H9 (cell line): ENCODE data around the gene RPS21. TPM values are rescaled to one million over a fixed set of nuclear protein-coding genes. Genes with fewer than 3 reads are reported as not detected.

ENCODE experiments used
- DNase-seq: peaks from one replicate; pipeline ENCODE4 v3.0.0-alpha.2; 2017
- H2AFZ ChIP-seq: one replicate; pipeline ENCODE4 v1.6.1; 2013; ENCODE audit warnings: mild to moderate bottlenecking, low read length, control low read depth, moderate library complexity
- H2AK5ac ChIP-seq: 2 replicates; pipeline ENCODE4 v1.6.1; 2013; ENCODE audit warnings: low read length, control low read depth, mixed read lengths; ENCODE audit not compliant: insufficient read length
- H2BK120ac ChIP-seq: one replicate; pipeline ENCODE4 v1.6.1; 2013; ENCODE audit warnings: low read depth, mild to moderate bottlenecking, low read length, control low read depth, inconsistent platforms; ENCODE audit not compliant: poor library complexity, severe bottlenecking
- H2BK12ac ChIP-seq: 2 replicates; pipeline ENCODE4 v1.6.1; 2013; ENCODE audit warnings: low read length, control low read depth, mixed read lengths, low read depth; ENCODE audit not compliant: insufficient read length
- H2BK15ac ChIP-seq: 2 replicates; pipeline ENCODE4 v1.6.1; 2013; ENCODE audit warnings: low read depth, low read length, control low read depth
- H2BK20ac ChIP-seq: one replicate; pipeline ENCODE4 v1.6.1; 2013; ENCODE audit warnings: low read depth, mild to moderate bottlenecking, low read length, control low read depth, inconsistent platforms; ENCODE audit not compliant: poor library complexity, severe bottlenecking
- H2BK5ac ChIP-seq: 2 replicates; pipeline ENCODE4 v1.6.1; 2013; ENCODE audit warnings: low read length, control low read depth, mixed read lengths; ENCODE audit not compliant: insufficient read length
- H3K14ac ChIP-seq: 2 replicates; pipeline ENCODE4 v1.6.1; 2013; ENCODE audit warnings: low read length, control low read depth; ENCODE audit not compliant: insufficient read depth
- H3K18ac ChIP-seq: 2 replicates; pipeline ENCODE4 v1.6.1; 2013; ENCODE audit warnings: low read depth, mild to moderate bottlenecking, mixed read lengths, low read length, control low read depth; ENCODE audit not compliant: insufficient read length
- H3K23ac ChIP-seq: 2 replicates; pipeline ENCODE4 v1.6.1; 2013; ENCODE audit warnings: low read length, control low read depth, mixed read lengths, low read depth; ENCODE audit not compliant: insufficient read length
- H3K23me2 ChIP-seq: 2 replicates; pipeline ENCODE4 v1.6.1; 2013; ENCODE audit warnings: low read depth, mild to moderate bottlenecking, mixed read lengths, low read length, control low read depth; ENCODE audit not compliant: insufficient read length, poor library complexity, severe bottlenecking
- H3K27ac ChIP-seq: 2 replicates; pipeline ENCODE4 v1.5.1; 2013; ENCODE audit warnings: low read length, control low read depth, mixed read lengths, low read depth; ENCODE audit not compliant: insufficient read length
- H3K27me3 ChIP-seq: 2 replicates; pipeline ENCODE4 v1.6.1; 2013; ENCODE audit warnings: low read length, control low read depth, inconsistent platforms; ENCODE audit not compliant: insufficient read depth
- H3K4ac ChIP-seq: 2 replicates; pipeline ENCODE4 v1.6.1; 2013; ENCODE audit warnings: low read depth, mild to moderate bottlenecking, control low read depth, inconsistent platforms, low read length, moderate library complexity
- H3K4me1 ChIP-seq: 2 replicates; pipeline ENCODE4 v1.6.1; 2013; ENCODE audit warnings: low read length, control low read depth, inconsistent platforms; ENCODE audit not compliant: insufficient read depth
- H3K4me2 ChIP-seq: 2 replicates; pipeline ENCODE4 v1.6.1; 2013; ENCODE audit warnings: low read length, control low read depth, mixed read lengths; ENCODE audit not compliant: insufficient read length, insufficient read depth
- H3K56ac ChIP-seq: 2 replicates; pipeline ENCODE4 v1.6.1; 2013; ENCODE audit warnings: low read depth, mild to moderate bottlenecking, mixed read lengths, low read length, control low read depth; ENCODE audit not compliant: insufficient read length
- H3K79me1 ChIP-seq: 2 replicates; pipeline ENCODE4 v1.6.1; 2013; ENCODE audit warnings: low read depth, mild to moderate bottlenecking, moderate library complexity, low read length, control low read depth, inconsistent platforms; ENCODE audit not compliant: insufficient read depth, poor library complexity, severe bottlenecking
- H3K79me2 ChIP-seq: 2 replicates; pipeline ENCODE4 v1.6.1; 2013; ENCODE audit warnings: low read length, control low read depth, inconsistent platforms; ENCODE audit not compliant: insufficient read depth
- H3K9ac ChIP-seq: 2 replicates; pipeline ENCODE4 v1.6.1; 2013; ENCODE audit warnings: low read length, control low read depth, mixed read lengths; ENCODE audit not compliant: insufficient read length; ENCODE audit errors: extremely low read depth
- H3K9me3 ChIP-seq: one replicate; pipeline ENCODE4 v1.6.1; 2013; ENCODE audit warnings: low read depth, low read length, inconsistent platforms; ENCODE audit not compliant: control insufficient read depth
- H3T11ph ChIP-seq: one replicate; pipeline ENCODE4 v1.6.1; 2013; ENCODE audit warnings: mild to moderate bottlenecking, low read length, control low read depth, inconsistent platforms
- H4K20me1 ChIP-seq: one replicate; pipeline ENCODE4 v1.6.1; 2013; ENCODE audit not compliant: control insufficient read depth, insufficient read length, insufficient read depth
- H4K5ac ChIP-seq: 2 replicates; pipeline ENCODE4 v1.6.1; 2013; ENCODE audit warnings: low read depth, mild to moderate bottlenecking, mixed read lengths, low read length, control low read depth; ENCODE audit not compliant: insufficient read length
- H4K8ac ChIP-seq: replicated peaks from 2 replicates; pipeline ENCODE4 v1.6.1; 2013; ENCODE audit warnings: low read length, control low read depth, mixed read lengths, low read depth; ENCODE audit not compliant: insufficient read length
- H4K91ac ChIP-seq: 2 replicates; pipeline ENCODE4 v1.6.1; 2013; ENCODE audit warnings: low read depth, mild to moderate bottlenecking, moderate library complexity, mixed read lengths, low read length, control low read depth; ENCODE audit not compliant: insufficient read length
- H3K27ac Mint-ChIP-seq, 3 experiments: 2 replicates in 2 of 3; 3 replicates in 1 of 3; pipeline ENCODE4 v1.8.0; 2020 to 2021; ENCODE audit warnings: mixed read lengths in 3 of 3, mild to moderate bottlenecking in 1 of 3, moderate library complexity in 1 of 3
- H3K27me3 Mint-ChIP-seq: 2 replicates; pipeline ENCODE4 v1.8.0; 2021; ENCODE audit warnings: low read depth, mild to moderate bottlenecking, moderate library complexity, mixed read lengths
- H3K36me3 Mint-ChIP-seq, 3 experiments: 2 replicates in 2 of 3; 3 replicates in 1 of 3; pipeline ENCODE4 v1.8.0; 2020 to 2021; ENCODE audit warnings: low read depth in 3 of 3, mixed read lengths in 3 of 3; ENCODE audit not compliant: insufficient read depth in 1 of 3
- H3K4me1 Mint-ChIP-seq, 2 experiments: 2 replicates each; pipeline ENCODE4 v1.8.0; 2020; ENCODE audit warnings: mixed read lengths in 2 of 2
- H3K4me3 Mint-ChIP-seq, 2 experiments: 2 replicates in 1 of 2; 3 replicates in 1 of 2; pipeline ENCODE4 v1.8.0; 2020 to 2021; ENCODE audit warnings: mild to moderate bottlenecking in 2 of 2, mixed read lengths in 2 of 2, moderate library complexity in 1 of 2
- H3K9me3 Mint-ChIP-seq, 2 experiments: 2 replicates in 1 of 2; 3 replicates in 1 of 2; pipeline ENCODE4 v1.8.0; 2020; ENCODE audit warnings: mild to moderate bottlenecking in 2 of 2, mixed read lengths in 2 of 2, moderate library complexity in 1 of 2
- CTCF ChIP-seq: fragments of 200-600 bp; sonication (generic); conservative IDR thresholded peaks from 3 replicates; pipeline ENCODE4 v1.8.0; 2021; ENCODE audit warnings: antibody characterized with exemption, mild to moderate bottlenecking
- WGBS: extraction: QIAGEN DNeasy Blood & Tissue Kit; methylation state at CpG from one replicate; pipeline ENCODE4 v1.1.7; 2013; ENCODE audit warnings: missing lambda C conversion rate, low lambda C conversion rate, mixed read lengths; ENCODE audit not compliant: insufficient read length; ENCODE audit errors: extremely low coverage; 5-methylcytosine and 5-hydroxymethylcytosine counted together
- total RNA-seq: library from RNA; stranded (reverse); gene quantifications from 2 replicates; pipeline ENCODE4 v1.2.1, GENCODE V29; 2021

RPS21 gene
- total RNA-seq, 1 experiment from 2014 or later = 1,715 TPM

DNA sequence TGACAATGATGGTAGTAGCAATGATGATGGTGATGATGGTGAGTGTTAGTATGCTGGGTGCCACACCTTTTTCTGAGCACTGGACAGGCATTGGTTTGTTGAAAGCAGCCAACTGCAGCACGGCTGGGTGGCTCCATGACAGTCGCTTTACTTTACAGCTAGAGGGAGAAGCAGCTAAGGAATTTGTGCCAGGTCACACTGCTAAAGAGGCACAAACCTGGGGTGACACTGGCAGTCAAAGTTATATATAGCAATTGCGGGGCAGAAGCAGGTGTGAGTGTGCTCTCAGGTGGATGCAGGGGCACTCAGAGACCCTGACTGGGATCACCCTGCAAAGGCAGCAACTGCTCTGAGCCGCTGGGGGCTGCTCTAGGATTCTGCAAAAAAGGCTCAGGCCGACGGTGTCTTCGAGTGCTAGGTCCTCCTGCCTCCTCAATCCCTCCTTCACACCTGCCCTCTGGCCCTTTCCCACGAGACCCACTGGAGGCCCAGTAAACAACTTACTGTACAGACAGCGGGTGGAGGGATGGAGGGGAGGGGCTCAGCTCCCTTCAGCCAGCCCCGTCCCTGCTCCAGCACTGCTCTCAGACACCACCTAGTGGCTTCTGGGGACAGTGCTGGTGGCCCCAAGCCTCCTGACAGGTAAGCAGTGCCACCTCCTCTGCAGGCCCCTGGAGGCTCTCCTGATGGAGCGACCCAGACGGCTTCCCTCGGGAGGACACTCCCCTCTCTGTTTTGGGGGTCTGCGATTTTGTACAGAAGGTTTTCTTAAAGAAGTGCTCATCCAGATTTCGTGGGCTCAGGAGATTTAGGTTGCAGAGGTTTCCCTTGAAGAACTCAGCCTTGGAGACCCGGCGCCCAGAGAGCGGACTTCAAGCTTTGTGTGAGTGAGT, 4.4 kb upstream of the RPS21 start:
- Histone ChIP-seq H3K18ac (no peak overlapping the region), H3K27ac (no peak overlapping the region), H2BK5ac (no peak overlapping the region), H2BK20ac (no peak overlapping the region), H3K4me1 (no peaks in the 10 kb centered on the region), H3K4ac (no peak overlapping the region), H2BK120ac (no peak overlapping the region), H4K5ac (no peak overlapping the region), H3T11ph (no peak overlapping the region), H3K4me2 (no peak overlapping the region), H3K9me3 (no peaks in the 10 kb centered on the region), H4K91ac (no peak overlapping the region), H4K20me1 (no peaks in the 10 kb centered on the region), H3K27me3 (no peaks in the 10 kb centered on the region), H3K23ac (no peak overlapping the region), H2AFZ (no peak overlapping the region), H2BK12ac (no peak overlapping the region), H2AK5ac (no peak overlapping the region), H3K56ac (no peak overlapping the region), H3K79me2 (peaks cover 8% of the 10 kb centered on the region; the same call in 1 of the 2 replicates), H3K79me1 (peaks cover 3% of the 10 kb centered on the region), H4K8ac (no peak overlapping the region), H2BK15ac (no peak overlapping the region), H3K14ac (no peak overlapping the region), H3K23me2 (peaks cover 9% of the 10 kb centered on the region), H3K9ac (no peak overlapping the region)
- peak overlapping the region in 1 of 2 experiments; percentile 12; a peak in 1 of 5 replicates for H3K4me3 Mint-ChIP-seq
- peaks cover 4 to 6% of the 10 kb centered on the region in 2 experiments; a peak in 4 of 5 replicates for H3K9me3 Mint-ChIP-seq
- peak; percentile 93 for DNase-seq
- no CpG with 5 or more reads among the region's 18 CpGs for WGBS
- TF ChIP-seq CTCF = peak; percentile 97
- H3K4me1 Mint-ChIP-seq = peaks cover 12 to 24% of the 10 kb centered on the region in 2 experiments
- peak overlapping the region in 2 of 3 experiments; percentile 65 to 75; a peak in 2 of 7 replicates for H3K27ac Mint-ChIP-seq
- no peaks in the 10 kb centered on the region; the same call in 1 of the 2 replicates for H3K27me3 Mint-ChIP-seq
- peaks cover 11 to 21% (median 14%) of the 10 kb centered on the region in 3 experiments for H3K36me3 Mint-ChIP-seq
